Sciatic nerve (tissue), 2 donors: ENCODE results near the gene FLRT1. TPM values are rescaled to one million over a fixed set of nuclear protein-coding genes. Genes with fewer than 3 reads are reported as not detected.

Source experiments
- ATAC-seq: fragments of 200-7000 bp; cut with Tn5 transposase; one replicate; pipeline ENCODE4 v1.9.1; 2020; ENCODE audit warnings: mild to moderate bottlenecking, moderate library complexity
- DNase-seq: peaks from one replicate; pipeline ENCODE4 v3.0.0-alpha.2; 2020; ENCODE audit warnings: low spot score
- intact Hi-C: fragments of 100-400 bp; cut with DNase I; formaldehyde crosslinking; loops from one replicate; pipeline ENCODE4 v1.14.2; 2022
- total RNA-seq: library from RNA; stranded (reverse); fragmentation: NEBNext Ultra II Directional; extraction: Animal tissue kit (Norgen Biotek cat#: 25700); gene quantifications from one replicate; pipeline ENCODE4 v1.2.1, GENCODE V29; 2021
- donor health status: DM: no; HTN: no; CAD: no.
- donor health status: DM: no; HTN: no; CAD: no.

FLRT1 gene
- total RNA-seq, 1 donor from 2014 or later, result 3.5 TPM

- ATAC-seq (no peak), DNase-seq (no peak)
- intact Hi-C loops, result no loop called here
These were observed 31.7 kb upstream of the FLRT1 start for GRCh38 chr11:64003807-64004589.

GRCh38 chr11:64004590-64004984 is 31.1 kb upstream of the FLRT1 start:
- intact Hi-C loops, result no loop called here
- ATAC-seq, result no peak
- DNase-seq, result no peak

GRCh38 chr11:64005691-64006090 is 30.0 kb upstream of the FLRT1 start:
- DNase-seq, result no peak
- no peak for ATAC-seq
- intact Hi-C loops, result no loop called here

DNA sequence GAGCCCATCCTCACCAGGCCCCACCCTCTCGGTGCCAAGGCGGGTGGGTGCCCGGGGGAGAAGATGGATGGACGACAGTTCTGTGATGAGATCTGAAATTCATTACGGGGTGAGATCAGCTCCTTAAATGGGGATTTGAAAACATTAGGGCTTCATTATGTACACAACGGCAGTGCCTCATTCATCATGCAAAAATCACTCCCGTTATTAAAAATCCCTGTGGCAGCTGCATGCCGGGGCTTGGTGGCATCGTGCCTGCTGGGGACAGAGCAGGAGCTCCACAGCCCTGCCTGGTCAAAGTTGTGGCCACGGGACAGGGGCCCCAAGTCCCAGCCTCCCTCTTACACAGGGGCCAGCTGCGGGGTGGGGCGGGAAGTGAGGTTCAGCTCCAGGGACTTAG is 29.3 kb upstream of the FLRT1 start:
- DNase-seq (no peak), ATAC-seq (no peak)
- intact Hi-C loops, result no loop called here

DNA sequence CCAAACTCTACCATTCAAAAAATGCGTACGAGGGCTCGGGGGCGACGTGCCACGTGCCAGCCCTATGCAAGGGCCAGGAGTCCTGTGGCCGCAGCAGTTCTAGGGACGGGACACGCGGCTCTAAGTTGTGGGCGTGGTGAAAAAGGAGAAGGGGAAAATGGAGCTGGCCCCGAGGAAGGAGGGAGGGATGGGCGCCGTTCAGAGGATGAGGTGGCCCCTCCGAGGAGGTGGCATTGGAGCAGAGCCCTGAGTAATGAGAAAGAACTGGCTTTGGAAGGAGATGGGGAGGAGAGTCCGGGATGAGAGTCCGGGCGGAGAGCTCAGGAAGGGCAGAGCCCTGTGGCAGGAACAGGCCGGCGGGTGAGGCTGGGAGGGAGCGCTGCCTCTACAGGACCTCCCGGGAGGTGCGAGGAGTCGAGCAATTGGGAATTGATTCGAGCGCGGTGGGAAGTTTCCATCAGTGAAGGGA is 28.5 kb upstream of the FLRT1 start:
- DNase-seq, result peak; percentile 69
- peak; percentile 56 for ATAC-seq

GRCh38 chr11:64007629-64008282 is 28.0 kb upstream of the FLRT1 start:
- intact Hi-C loops, result no loop called here
- DNase-seq (peak; percentile 86), ATAC-seq (peak; percentile 91)

More for the DNA sequence above, 28.5 kb upstream of the FLRT1 start:
- intact Hi-C loops, result no loop called here

DNA sequence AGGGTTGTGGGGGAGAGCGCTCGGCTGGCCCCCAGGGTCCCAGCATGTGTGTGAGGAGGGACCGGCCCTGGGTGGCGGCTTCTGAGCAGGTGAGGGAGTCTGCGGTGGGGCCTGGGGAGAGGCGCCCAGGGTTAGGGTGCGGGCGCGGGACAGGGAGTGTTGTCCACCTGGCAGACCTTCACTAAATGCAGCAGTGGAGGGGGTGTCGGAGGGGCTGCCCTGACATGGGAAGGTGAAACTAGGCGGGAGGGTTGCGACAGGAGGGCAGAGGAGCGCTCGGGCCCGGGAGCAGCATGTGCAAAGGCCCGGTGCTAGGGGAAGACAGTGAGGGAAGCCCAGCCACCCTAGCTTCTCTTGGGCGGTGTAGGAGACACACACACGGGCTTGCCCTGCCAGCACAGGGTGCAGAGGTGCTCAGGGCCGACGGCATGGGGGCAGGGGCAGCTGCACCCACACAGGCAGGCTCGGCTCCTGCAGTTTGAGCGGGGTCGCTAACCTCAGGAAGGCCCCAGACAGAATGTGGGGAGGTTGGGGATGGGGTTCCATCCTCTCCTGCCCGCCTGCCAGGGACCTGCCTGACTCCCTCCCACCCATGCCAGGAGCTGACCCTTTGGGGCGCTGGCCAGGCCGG is 27.3 kb upstream of the FLRT1 start:
- no peak for DNase-seq
- intact Hi-C loops, result no loop called here
- no peak for ATAC-seq

GRCh38 chr11:64008914-64009633 is 26.7 kb upstream of the FLRT1 start:
- ATAC-seq (no peak), DNase-seq (no peak)
- intact Hi-C loops, result no loop called here

- intact Hi-C loops, result no loop called here
- ATAC-seq (no peak), DNase-seq (no peak)
These were observed 26.0 kb upstream of the FLRT1 start for GRCh38 chr11:64009710-64010109.

GRCh38 chr11:64010783-64011182 is 24.9 kb upstream of the FLRT1 start:
- intact Hi-C loops, result no loop called here
- no peak for DNase-seq
- no peak for ATAC-seq

GRCh38 chr11:64011371-64011770 is 24.4 kb upstream of the FLRT1 start:
- intact Hi-C loops, result no loop called here
- no peak for DNase-seq
- ATAC-seq, result no peak

GRCh38 chr11:64013141-64013896 is 22.4 kb upstream of the FLRT1 start:
- intact Hi-C loops, result no loop called here
- no peak for ATAC-seq
- no peak for DNase-seq

DNA sequence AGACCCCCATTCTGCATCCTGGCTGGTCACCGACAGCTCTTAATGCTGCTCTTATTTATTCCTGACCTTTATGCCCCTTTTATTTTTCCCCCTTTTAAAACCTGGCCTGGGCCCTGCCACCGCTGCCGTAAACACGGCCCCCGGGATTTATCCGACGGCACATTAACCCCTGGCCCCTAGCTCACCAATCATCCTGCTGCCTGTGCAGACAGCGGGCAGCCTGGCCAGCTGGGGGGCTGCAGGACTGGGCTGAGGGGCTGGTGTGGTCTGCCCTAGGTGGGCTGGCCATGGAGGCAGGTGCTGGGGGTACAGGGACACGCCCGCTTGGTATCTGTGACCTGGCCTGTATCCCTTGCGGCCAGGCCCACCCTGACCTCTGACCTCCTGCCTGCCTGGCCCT is 21.4 kb upstream of the FLRT1 start:
- ATAC-seq (no peak), DNase-seq (no peak)
- intact Hi-C loops, result no loop called here

- intact Hi-C loops, result no loop called here
- DNase-seq, result no peak
- ATAC-seq, result no peak
These were observed 20.2 kb upstream of the FLRT1 start for GRCh38 chr11:64015510-64015909.

GRCh38 chr11:64015935-64016845 is 19.5 kb upstream of the FLRT1 start:
- ATAC-seq (no peak), DNase-seq (no peak)
- intact Hi-C loops, result no loop called here

DNA sequence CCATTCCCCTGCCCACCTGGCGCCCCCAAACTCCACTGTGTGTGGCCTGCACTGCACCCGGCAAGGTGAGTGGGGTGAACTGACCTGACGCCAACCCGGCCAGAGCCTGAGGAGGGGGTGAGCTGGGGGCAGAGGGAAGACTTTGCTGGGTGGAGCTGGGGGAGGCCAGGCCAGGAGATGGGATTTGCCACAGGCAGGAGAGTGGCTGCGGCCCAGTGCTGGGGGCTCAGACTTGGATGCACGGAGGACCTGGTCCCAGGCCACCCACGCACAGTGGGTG is 17.8 kb upstream of the FLRT1 start:
- intact Hi-C loops, result no loop called here
- no peak for DNase-seq
- no peak for ATAC-seq

DNA sequence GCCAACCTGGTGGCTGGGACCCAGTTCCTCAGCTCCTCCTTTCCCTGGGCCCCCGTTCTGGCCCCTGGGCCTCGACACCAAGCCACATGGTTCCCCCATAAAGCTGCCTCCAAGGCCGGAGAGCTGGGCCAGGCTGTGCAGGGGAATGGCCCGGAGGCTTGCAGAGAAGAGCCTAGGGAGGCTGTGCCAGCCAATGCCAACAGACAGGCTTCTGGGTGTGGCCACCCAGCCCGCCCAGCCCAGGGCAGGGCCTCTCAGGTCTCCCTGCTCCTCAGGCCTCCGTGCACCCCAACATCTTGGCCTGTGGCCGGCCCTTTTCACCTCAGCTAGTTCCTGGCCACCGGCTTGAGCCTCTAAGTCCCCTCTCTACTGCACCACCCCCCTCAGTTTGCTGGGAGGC is 17.4 kb upstream of the FLRT1 start:
- ATAC-seq, result no peak
- DNase-seq, result no peak
- intact Hi-C loops, result no loop called here
